ENCODE measurements around the gene RNF214. TPM values are rescaled to one million over a fixed set of nuclear protein-coding genes. Genes with fewer than 3 reads are reported as not detected.

RNF214 gene
- total RNA-seq, 2 experiments from 2014 or later, result 14.7 to 18.3 TPM

DNA sequence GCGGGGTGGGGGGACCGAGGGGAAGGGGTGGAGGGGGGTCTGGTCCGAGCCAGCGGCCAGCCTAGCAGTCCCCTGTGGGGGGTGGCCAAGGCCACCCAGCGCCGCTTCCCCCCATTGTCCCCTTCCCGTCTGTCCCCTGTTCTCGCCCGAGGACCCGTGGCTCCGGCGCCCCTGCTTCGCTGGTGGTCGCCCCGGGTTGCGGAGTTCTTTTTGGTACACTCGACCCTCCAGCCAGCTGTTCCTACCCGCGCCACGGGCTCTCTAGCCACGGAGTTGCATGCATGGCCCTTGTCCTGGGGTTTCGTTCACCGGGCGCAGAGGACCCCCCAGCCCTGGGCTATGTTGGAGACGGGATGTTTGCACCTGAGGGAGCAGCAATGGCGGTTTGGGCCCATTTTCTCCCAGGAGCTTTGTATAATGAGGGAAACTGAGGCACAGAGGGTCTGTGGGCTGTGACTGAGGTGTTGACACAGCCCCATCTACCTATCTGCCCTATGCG lies 489 bp downstream of the RNF214 start:
- Mint-ChIP-seq H3K36me3 (ENCODE audit: low read depth) (peaks cover 21% of the 10 kb centered on the region), H3K4me3 (peak overlapping the region; percentile 82), H3K27me3 (no peaks in the 10 kb centered on the region), H3K9me3 (no peaks in the 10 kb centered on the region), H3K27ac (peak overlapping the region; percentile 83), H3K4me1 (ENCODE audit: low read depth) (peaks cover 34% of the 10 kb centered on the region)
- intact Hi-C loops (cut with micrococcal nuclease), result loop anchor here (5.0 kb wide), 2 partner anchors 34 to 56 kb away; partner anchors contain the start of gene SIDT2
- CTCF ChIA-PET, result interaction anchor here (0.8 to 11.6 kb wide), 2 partner anchors 12 to 53 kb away, joined by 5 to 125 read pairs; partner anchors contain the start of gene SIDT2
- POLR2A ChIA-PET, result interaction anchor here (1.2 kb wide), 1 partner anchor 22 kb away, joined by 3 read pairs; no protein-coding TSS in a partner anchor
- ATAC-seq (no peak), DNase-seq (peak; percentile 24)
- TF ChIP-seq, protein P1, sequence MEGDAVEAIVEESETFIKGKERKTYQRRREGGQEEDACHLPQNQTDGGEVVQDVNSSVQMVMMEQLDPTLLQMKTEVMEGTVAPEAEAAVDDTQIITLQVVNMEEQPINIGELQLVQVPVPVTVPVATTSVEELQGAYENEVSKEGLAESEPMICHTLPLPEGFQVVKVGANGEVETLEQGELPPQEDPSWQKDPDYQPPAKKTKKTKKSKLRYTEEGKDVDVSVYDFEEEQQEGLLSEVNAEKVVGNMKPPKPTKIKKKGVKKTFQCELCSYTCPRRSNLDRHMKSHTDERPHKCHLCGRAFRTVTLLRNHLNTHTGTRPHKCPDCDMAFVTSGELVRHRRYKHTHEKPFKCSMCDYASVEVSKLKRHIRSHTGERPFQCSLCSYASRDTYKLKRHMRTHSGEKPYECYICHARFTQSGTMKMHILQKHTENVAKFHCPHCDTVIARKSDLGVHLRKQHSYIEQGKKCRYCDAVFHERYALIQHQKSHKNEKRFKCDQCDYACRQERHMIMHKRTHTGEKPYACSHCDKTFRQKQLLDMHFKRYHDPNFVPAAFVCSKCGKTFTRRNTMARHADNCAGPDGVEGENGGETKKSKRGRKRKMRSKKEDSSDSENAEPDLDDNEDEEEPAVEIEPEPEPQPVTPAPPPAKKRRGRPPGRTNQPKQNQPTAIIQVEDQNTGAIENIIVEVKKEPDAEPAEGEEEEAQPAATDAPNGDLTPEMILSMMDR (IDR thresholded peaks at IDR 0.05), result no peak

DNA sequence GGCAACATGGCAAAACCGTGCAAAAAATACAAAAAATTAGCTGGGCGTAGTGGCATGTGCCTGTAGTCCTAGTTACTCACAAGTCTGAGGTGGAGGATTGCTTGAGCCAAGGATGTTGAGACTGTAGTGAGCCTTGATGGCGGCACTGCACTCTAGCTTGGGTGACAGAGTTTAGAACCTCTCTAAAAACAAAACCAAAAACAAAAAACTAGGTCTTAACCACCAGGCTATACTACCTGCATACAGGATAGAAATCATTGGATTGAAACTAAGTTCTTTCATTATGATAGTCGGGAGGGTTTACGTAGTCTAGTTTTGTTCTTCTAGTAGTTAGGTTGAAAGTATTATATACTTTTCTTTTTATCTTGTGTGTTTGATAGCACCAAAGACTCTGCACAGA lies 5.8 kb downstream of the RNF214 start:
- no peaks in the 10 kb centered on the region for H3K27me3 Mint-ChIP-seq
- no peak for ATAC-seq
- no peak overlapping the region for H3K4me3 Mint-ChIP-seq
- H3K9me3 Mint-ChIP-seq, result no peaks in the 10 kb centered on the region
- no peak overlapping the region for H3K27ac Mint-ChIP-seq
- H3K4me1 Mint-ChIP-seq (ENCODE audit: low read depth), result peaks cover 12% of the 10 kb centered on the region
- H3K36me3 Mint-ChIP-seq (ENCODE audit: low read depth), result peaks cover 9% of the 10 kb centered on the region
- POLR2A ChIA-PET, result no interaction called here
- DNase-seq, result no peak
- TF ChIP-seq, protein P1 (IDR thresholded peaks at IDR 0.05), result no peak
- CTCF ChIA-PET, result no interaction called here
- intact Hi-C loops (cut with micrococcal nuclease), result no loop called here

DNA sequence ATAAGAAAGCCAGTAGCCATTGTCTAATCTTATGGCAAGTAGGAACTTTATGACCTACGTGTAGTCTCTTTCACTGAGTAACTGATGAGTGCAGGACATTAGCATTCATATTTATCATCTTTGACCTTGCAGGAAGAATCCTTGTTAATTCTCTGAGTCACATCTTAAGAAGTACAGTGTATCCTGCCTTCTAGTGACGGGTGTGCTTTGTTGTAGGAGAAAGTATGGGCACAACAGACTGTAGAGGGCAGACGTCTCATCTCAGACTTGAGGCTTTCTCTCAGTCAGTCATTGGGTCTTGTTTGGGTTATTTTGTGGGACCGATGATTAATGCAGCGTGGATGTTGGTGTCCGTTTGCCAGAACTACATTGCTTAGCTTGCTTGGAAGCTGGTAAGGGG lies 6.8 kb downstream of the RNF214 start:
- Mint-ChIP-seq H3K4me1 (ENCODE audit: low read depth) (peaks cover 2% of the 10 kb centered on the region), H3K4me3 (no peak overlapping the region), H3K27me3 (no peaks in the 10 kb centered on the region), H3K36me3 (ENCODE audit: low read depth) (peaks cover 11% of the 10 kb centered on the region), H3K27ac (no peak overlapping the region), H3K9me3 (no peaks in the 10 kb centered on the region)
- intact Hi-C loops (cut with micrococcal nuclease), result no loop called here
- DNase-seq, result no peak
- POLR2A ChIA-PET, result no interaction called here
- ATAC-seq, result no peak
- TF ChIP-seq, protein P1 (IDR thresholded peaks at IDR 0.05), result no peak
- CTCF ChIA-PET, result no interaction called here

- no peak overlapping the region for H3K4me3 Mint-ChIP-seq
- CTCF ChIA-PET, result no interaction called here
- ATAC-seq (no peak), DNase-seq (no peak)
- POLR2A ChIA-PET, result no interaction called here
- H3K9me3 Mint-ChIP-seq, result no peaks in the 10 kb centered on the region
- intact Hi-C loops (cut with micrococcal nuclease), result no loop called here
- no peaks in the 10 kb centered on the region for H3K27me3 Mint-ChIP-seq
- H3K27ac Mint-ChIP-seq, result no peak overlapping the region
- H3K36me3 Mint-ChIP-seq (ENCODE audit: low read depth), result peaks cover 25% of the 10 kb centered on the region
- TF ChIP-seq, protein P1 (IDR thresholded peaks at IDR 0.05), result no peak
- H3K4me1 Mint-ChIP-seq (ENCODE audit: low read depth), result no peaks in the 10 kb centered on the region
Observed at GRCh38 chr11:117248341-117248740, 15.9 kb downstream of the RNF214 start.

GRCh38 chr11:117249571-117249970 lies 17.1 kb downstream of the RNF214 start:
- Mint-ChIP-seq H3K27ac (no peak overlapping the region), H3K36me3 (ENCODE audit: low read depth) (peaks cover 25% of the 10 kb centered on the region), H3K27me3 (no peaks in the 10 kb centered on the region), H3K4me3 (no peak overlapping the region), H3K9me3 (no peaks in the 10 kb centered on the region), H3K4me1 (ENCODE audit: low read depth) (no peaks in the 10 kb centered on the region)
- DNase-seq, result no peak
- ATAC-seq, result no peak
- ChIA-PET POLR2A (no interaction called here), CTCF (no interaction called here)
- TF ChIP-seq, protein P1 (IDR thresholded peaks at IDR 0.05), result no peak
- intact Hi-C loops (cut with micrococcal nuclease), result no loop called here
